Dermis blood vessel endothelial cell (primary cell): ENCODE measurements around the gene HMGB2. TPM values are rescaled to one million over a fixed set of nuclear protein-coding genes. Genes with fewer than 3 reads are reported as not detected.
A peak's percentile ranks its signal among the peaks of the same experiment; 100 is the strongest.

Experiments used
- DNase-seq: peaks from one replicate; pipeline ENCODE4 v3.0.0; 2010
- total RNA-seq: library from RNA; depleted of rRNA; stranded (reverse); fragments of >200 nt; gene quantifications from 2 replicates; pipeline ENCODE4 v1.2.3, GENCODE V29; 2014

The HMGB2 gene
- total RNA-seq, 1 donor from 2014 or later = 90.9 TPM

- DNase-seq = peak; percentile 68
Measured at GRCh38 chr4:173334891-173335752, 964 bp upstream of the HMGB2 start.

GRCh38 chr4:173333658-173334084 lies 487 bp downstream of the HMGB2 start:
- DNase-seq = peak; percentile 52

DNA sequence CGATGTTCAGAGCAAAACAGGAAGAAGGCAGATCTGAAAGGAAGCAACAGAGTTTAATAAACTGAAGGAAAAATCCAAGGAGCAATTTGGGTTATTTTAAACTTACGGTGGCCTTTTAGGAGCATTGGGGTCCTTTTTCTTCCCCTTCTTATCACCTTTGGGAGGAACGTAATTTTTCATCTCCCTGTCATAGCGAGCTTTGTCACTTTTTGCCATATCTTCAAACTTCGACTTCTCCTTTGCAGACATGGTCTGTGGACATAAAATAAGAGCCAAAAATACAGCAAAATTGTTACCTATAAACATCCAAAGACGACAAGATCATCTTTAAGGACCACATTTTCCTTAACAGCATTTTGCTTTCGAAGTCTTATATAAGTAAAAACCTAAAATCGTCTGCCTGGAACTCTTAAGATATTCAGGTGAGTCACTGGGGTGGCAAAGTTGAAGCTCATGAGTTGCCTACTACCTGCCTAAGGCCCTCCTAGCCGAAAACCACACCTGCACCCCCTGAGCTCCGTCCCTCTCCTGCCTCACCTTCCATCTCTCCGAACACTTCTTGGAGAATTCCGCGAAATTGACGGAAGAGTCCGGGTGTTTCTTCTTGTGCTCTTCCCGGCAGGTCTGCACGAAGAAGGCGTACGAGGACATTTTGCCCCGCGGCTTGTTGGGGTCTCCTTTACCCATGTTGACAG lies 1.0 kb downstream of the HMGB2 start:
- no peak for DNase-seq

DNA sequence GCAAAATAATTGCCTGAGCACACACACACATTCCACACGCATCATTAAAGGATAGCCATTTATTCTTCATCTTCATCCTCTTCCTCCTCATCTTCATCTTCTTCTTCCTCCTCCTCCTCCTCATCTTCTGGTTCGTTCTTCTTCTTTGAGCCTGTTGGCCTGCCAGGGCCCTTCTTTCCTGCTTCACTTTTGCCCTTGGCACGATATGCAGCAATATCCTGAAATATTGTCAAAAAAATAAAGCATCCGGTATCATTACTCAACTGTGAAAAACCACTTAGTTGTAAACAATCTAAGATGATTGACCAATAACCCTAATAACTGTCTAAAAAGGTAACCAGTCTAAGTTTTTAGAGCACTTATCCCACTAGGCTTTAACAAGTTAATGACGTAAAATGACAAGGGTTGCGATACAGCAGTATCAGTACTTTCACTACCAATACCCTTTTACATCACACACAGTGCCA lies 2.1 kb downstream of the HMGB2 start:
- DNase-seq = peak; percentile 29

- no peak for DNase-seq
Measured at GRCh38 chr4:173330590-173330989, 3.6 kb downstream of the HMGB2 start.

DNA sequence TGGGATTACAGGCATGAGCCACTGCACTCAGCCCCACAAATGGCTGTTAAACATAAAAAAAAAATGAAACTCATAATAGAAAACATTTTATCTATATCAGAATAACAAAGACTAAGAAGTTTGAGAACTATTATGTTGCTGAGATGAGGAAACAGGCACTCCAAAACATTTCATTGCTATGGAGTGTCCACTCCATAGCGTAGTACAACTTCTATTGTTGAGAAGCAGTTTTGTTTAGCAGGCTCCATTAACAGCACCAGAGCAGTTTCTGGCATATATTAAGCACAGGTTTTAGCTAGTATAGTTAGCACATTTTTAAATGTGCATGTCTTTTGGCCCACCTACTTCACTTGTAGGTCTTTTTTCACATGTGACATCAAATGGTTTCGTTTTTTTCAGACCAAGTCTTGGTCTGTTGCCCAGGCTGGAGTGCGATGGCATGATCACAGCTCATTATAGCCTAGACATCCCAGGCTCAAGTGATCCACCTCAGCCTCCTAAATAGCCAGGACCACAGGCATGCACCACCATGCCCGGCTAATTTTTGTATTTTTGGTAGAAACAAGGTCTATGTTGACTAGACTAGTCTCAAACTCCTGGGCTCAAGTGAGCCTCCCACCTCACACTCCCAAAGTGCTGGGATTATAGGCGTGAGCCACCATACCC lies 5.8 kb downstream of the HMGB2 start:
- DNase-seq = no peak

DNA sequence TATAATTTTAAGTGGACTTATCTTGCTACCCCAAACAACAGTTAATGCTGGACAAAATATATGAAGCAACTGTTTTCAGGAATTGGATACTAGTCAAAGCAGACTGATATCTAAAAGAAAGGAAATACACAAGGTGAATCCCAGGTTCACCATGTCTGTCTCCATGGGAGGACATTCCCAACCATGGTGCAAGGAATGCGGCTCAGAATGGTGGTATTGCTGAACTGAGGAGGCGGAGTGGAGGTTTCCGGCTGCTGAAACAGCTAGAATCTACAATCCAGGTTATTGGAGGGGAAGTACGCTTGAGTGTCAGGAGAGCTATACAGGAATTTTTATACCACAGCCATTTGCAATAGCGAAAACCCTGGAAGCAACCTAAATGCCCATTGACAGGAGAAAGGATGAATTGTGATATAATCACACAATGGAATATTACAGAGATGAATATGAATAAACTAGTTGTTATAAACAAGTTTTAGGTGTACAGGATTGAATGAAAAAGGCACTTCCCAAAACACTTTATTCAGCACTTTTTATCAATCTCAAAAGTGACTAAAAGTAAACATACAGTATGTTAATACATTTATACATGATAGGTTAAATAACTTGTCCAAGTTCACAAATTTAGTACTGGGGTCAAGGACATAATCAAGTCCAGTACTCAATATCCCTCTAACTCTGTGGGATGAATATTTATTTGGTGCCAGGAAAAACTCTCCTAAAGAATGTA lies 9.0 kb downstream of the HMGB2 start:
- no peak for DNase-seq

- no peak for DNase-seq
Measured at GRCh38 chr4:173319696-173320095, 14.5 kb downstream of the HMGB2 start.

DNA sequence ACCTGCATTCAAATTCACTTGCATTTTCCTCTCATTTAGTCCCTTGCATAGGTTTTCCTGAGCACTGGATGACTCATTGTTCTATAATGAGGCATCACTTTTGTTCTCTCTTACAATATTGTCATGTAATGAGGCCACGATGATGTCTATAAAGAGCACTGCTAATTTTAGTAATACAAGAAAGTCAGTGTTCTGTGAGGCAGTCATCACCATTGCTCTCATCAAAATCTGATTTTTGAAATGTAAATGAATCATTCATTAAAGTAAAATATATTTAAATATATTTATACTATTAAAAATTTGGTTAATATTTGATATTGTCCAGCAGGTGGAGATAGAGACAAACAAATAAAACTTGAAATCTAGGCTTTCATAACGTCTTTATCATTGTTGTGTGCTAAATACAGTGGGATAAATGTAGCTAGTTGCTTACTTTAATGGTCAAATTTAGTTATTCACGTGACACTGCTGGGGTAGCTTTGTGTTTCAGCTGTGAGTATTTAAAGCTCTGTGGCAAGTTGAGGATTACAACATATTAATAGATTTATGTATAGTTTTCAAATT lies 15.4 kb downstream of the HMGB2 start:
- DNase-seq = peak; percentile 68

- no peak for DNase-seq
Measured at GRCh38 chr4:173318240-173318639, 15.9 kb downstream of the HMGB2 start.

DNA sequence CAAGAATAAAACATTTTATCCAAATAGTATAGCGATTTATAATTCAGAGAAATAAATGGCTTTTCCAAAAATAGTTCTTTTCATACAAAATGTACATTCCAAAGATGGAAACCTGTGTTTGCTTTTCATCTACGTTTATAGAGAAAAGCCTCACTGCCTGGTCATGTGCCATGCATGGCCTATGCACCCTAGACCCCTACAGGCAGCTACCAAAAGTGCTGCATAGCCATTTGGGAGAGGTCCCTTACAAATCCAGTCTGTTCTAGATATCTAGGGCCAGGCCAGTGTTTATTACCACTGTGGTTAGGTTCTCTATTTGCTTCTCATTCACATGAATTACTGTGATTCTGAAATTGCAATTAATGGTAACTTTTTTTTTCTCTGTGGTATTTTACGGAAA lies 17.2 kb downstream of the HMGB2 start:
- peak; percentile 13 for DNase-seq

DNA sequence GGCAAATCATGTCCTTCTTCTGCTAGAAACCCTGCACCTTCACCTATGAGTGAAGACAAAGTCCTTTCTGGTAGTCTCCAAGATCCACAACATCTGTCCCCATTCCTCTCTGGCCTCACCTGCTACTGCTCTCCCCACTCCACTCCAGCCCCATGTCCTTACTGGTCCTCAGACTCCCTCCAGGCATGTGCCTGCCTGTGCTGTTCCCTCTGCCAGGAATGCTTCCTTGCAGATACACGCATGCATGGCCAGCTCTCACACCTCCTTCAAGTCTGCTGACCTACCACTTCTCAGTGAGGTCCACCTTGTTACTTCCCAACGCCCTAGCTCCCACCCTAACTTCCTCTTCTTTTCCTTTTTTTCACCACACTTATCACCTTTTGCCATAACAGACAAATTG lies 18.1 kb downstream of the HMGB2 start:
- no peak for DNase-seq

- DNase-seq = no peak
Measured at GRCh38 chr4:173314715-173315114, 19.4 kb downstream of the HMGB2 start.

DNA sequence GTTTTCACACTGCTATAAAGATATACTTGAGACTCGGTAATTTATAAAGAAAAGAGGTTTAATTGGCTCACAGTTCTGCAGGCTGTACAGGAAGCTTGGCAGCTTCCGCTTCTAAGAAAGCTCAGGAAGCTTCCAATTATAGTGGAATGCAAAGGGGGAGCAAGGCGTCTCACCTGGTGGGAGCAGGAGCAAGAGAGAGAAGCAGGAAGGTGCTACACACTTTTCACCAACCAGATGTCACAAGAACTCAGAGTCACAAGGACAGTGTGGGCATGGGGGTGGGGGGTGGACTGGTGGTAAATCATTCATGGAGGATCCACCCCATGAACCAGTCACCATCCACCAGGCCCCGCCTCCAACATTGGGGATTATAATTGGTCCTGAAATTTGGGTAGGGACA lies 22.8 kb downstream of the HMGB2 start:
- no peak for DNase-seq

- DNase-seq = no peak
Measured at GRCh38 chr4:173307778-173308177, 26.4 kb downstream of the HMGB2 start.

- DNase-seq = peak; percentile 50
Measured at GRCh38 chr4:173301518-173302201, 32.5 kb downstream of the HMGB2 start.

GRCh38 chr4:173294444-173294843 lies 39.7 kb downstream of the HMGB2 start:
- DNase-seq = no peak

GRCh38 chr4:173293663-173294062 lies 40.5 kb downstream of the HMGB2 start:
- no peak for DNase-seq

GRCh38 chr4:173291899-173292298 lies 42.3 kb downstream of the HMGB2 start:
- DNase-seq = no peak

DNA sequence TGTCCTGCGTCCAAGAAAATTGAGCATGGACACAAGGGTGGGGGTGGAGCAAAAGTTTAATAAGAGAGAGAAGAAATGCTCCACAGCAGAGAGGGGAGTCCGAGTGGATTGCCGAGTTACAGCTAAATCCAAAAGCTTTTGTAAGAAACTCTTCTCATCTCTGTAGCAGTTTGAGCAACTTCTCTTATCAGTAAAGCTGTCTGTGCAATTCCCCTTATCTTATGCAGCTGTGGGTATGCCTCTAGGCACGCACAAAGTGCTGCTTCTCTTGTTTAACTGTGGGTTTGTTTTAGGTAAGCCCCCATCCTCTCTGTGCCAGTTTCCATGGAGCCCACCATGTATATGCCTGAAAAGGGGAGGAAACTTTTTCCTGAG lies 44.8 kb downstream of the HMGB2 start:
- no peak for DNase-seq

DNA sequence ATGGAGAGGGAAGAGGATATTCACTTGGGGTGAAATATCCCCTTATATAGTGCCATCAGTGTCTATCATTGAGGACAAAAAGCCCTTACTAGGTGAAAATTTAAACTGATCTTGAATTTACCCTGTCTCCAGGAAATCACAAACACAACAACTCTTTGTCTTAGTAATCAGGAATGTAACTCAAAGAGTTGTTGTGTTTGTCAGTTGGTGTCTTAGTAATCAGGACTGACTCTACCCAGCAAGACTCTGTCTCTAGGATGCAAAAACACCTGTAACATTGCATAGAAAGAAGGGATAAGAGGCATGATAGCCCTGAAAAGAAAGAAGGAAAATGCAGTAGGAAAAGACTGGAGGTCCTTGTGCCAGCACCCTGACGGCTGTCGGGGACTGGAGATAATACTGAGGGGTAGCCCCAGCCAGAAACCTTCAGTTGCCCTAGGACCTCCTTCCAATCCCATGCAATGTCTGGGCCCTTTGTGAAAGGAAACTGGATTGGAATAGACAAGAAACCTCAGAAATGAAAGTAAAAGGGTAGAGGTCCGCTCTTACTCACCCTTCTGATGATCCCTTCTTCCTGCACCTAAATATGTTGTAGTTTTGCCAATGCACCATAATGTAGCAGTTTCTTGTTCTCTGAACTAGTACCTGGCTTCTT lies 45.3 kb downstream of the HMGB2 start:
- peak; percentile 32 for DNase-seq
